Chondrocyte (in vitro differentiated cells): ENCODE measurements around the gene ACSBG1. TPM values are rescaled to one million over a fixed set of nuclear protein-coding genes. Genes with fewer than 3 reads are reported as not detected.

Experiments used
- DNase-seq: peaks from one replicate; pipeline ENCODE4 v3.0.0; 2021; ENCODE audit warnings: mixed read lengths, low spot score
- H3K27ac Mint-ChIP-seq: one replicate; pipeline ENCODE4 v1.8.0; 2021; ENCODE audit warnings: mild to moderate bottlenecking, moderate library complexity, mixed read lengths; ENCODE audit not compliant: unreplicated experiment
- H3K27me3 Mint-ChIP-seq: 2 replicates; pipeline ENCODE4 v1.8.0; 2021; ENCODE audit warnings: low read depth, mixed read lengths
- H3K36me3 Mint-ChIP-seq: 2 replicates; pipeline ENCODE4 v1.8.0; 2021; ENCODE audit warnings: low read depth, mixed read lengths
- H3K4me1 Mint-ChIP-seq: 2 replicates; pipeline ENCODE4 v1.8.0; 2021; ENCODE audit warnings: low read depth, mild to moderate bottlenecking, mixed read lengths
- H3K4me3 Mint-ChIP-seq: one replicate; pipeline ENCODE4 v1.8.0; 2021; ENCODE audit warnings: mild to moderate bottlenecking, moderate library complexity, mixed read lengths; ENCODE audit not compliant: unreplicated experiment
- H3K9me3 Mint-ChIP-seq: 2 replicates; pipeline ENCODE4 v1.8.0; 2021; ENCODE audit warnings: low read depth, mixed read lengths
- CTCF ChIP-seq: fragments of 200-600 bp; sonication (generic); IDR thresholded peaks from 2 replicates; pipeline ENCODE4 v1.5.0; 2021; ENCODE audit warnings: antibody characterized with exemption, mild to moderate bottlenecking, moderate library complexity
- long read RNA-seq: library from polyadenylated mRNA; stranded (forward); transcript quantifications from one replicate; pipeline ENCODE4 v2.0.0, GENCODE V29; 2021
- total RNA-seq: library from RNA; stranded (reverse); gene quantifications from 3 replicates; pipeline ENCODE4 v1.2.1, GENCODE V29; 2021

Gene ACSBG1
- not detected in 3 replicates for total RNA-seq
- long read RNA-seq: 0 reads

- no peak within 1 kb of the TSS for H3K4me3 Mint-ChIP-seq
- H3K27ac Mint-ChIP-seq: no peak within 1 kb of the TSS
Observed at GRCh38 chr15:78234515-78235040, at the start of gene ACSBG1. Gene ACSBG1 (minus strand): TSS chr15:78234565. CDS start chr15:78234501, 64 bp downstream.

GRCh38 chr15:78282324-78282723 lies 48.0 kb upstream of the ACSBG1 start:
- no peaks in the 10 kb centered on the region for H3K9me3 Mint-ChIP-seq
- DNase-seq: no peak
- H3K27ac Mint-ChIP-seq: no peak overlapping the region
- no peaks in the 10 kb centered on the region for H3K4me1 Mint-ChIP-seq
- H3K36me3 Mint-ChIP-seq: peaks cover 36% of the 10 kb centered on the region
- TF ChIP-seq CTCF: no peak
- no peak overlapping the region for H3K4me3 Mint-ChIP-seq
- H3K27me3 Mint-ChIP-seq: no peaks in the 10 kb centered on the region

More at GRCh38 chr15:78234515-78235040, at the start of gene ACSBG1:
- no peaks in the 10 kb centered on the region for H3K9me3 Mint-ChIP-seq
- H3K4me1 Mint-ChIP-seq: peaks cover 4% of the 10 kb centered on the region
- no peak for DNase-seq
- no peak for TF ChIP-seq CTCF
- no peaks in the 10 kb centered on the region for H3K36me3 Mint-ChIP-seq
- H3K27me3 Mint-ChIP-seq: peaks cover 10% of the 10 kb centered on the region

GRCh38 chr15:78280319-78281072 lies 46.1 kb upstream of the ACSBG1 start:
- TF ChIP-seq CTCF: no peak
- Mint-ChIP-seq H3K36me3 (peaks cover 21% of the 10 kb centered on the region), H3K27me3 (no peaks in the 10 kb centered on the region), H3K4me1 (peaks cover 14% of the 10 kb centered on the region), H3K9me3 (no peaks in the 10 kb centered on the region), H3K27ac (no peak overlapping the region), H3K4me3 (no peak overlapping the region)
- no peak for DNase-seq

GRCh38 chr15:78276064-78276943 lies 41.9 kb upstream of the ACSBG1 start:
- no peaks in the 10 kb centered on the region for H3K9me3 Mint-ChIP-seq
- TF ChIP-seq CTCF: no peak
- peaks cover 12% of the 10 kb centered on the region for H3K36me3 Mint-ChIP-seq
- H3K27me3 Mint-ChIP-seq: no peaks in the 10 kb centered on the region
- peaks cover 14% of the 10 kb centered on the region for H3K4me1 Mint-ChIP-seq
- DNase-seq: no peak
- peak overlapping the region; percentile 49 for H3K27ac Mint-ChIP-seq
- H3K4me3 Mint-ChIP-seq: no peak overlapping the region

- TF ChIP-seq CTCF: no peak
- H3K36me3 Mint-ChIP-seq: peaks cover 5% of the 10 kb centered on the region
- H3K4me3 Mint-ChIP-seq: no peak overlapping the region
Observed at GRCh38 chr15:78274994-78275393, 40.6 kb upstream of the ACSBG1 start.

More at GRCh38 chr15:78274994-78275393, 40.6 kb upstream of the ACSBG1 start:
- Mint-ChIP-seq H3K27ac (no peak overlapping the region), H3K4me1 (peaks cover 17% of the 10 kb centered on the region), H3K27me3 (peaks cover 2% of the 10 kb centered on the region), H3K9me3 (no peaks in the 10 kb centered on the region)
- DNase-seq: no peak
